22Rv1 (cell line): ENCODE results near the gene MED27.

Experiments used
- H3K27ac ChIP-seq: fragments of 450-650 bp; 2 replicates; pipeline ENCODE4 v1.5.1; 2017
- CTCF ChIP-seq: fragments of 450-650 bp; IDR thresholded peaks from 2 replicates; pipeline ENCODE4 v1.5.1; 2017; ENCODE audit warnings: mild to moderate bottlenecking
- ZFX ChIP-seq: fragments of 450-650 bp; IDR thresholded peaks from 2 replicates; pipeline ENCODE4 v1.6.1; 2017; ENCODE audit warnings: antibody characterized with exemption, borderline replicate concordance

Gene MED27

GRCh38 chr9:131831380-131832165 lies 248.1 kb downstream of the MED27 start:
- TF ChIP-seq CTCF (no peak), ZFX (no peak)
- no peak overlapping the region for H3K27ac ChIP-seq

GRCh38 chr9:131827821-131828369 lies 251.8 kb downstream of the MED27 start:
- TF ChIP-seq CTCF (no peak), ZFX (no peak)
- no peak overlapping the region for H3K27ac ChIP-seq

GRCh38 chr9:131826966-131827525 lies 252.6 kb downstream of the MED27 start:
- H3K27ac ChIP-seq = no peak overlapping the region
- TF ChIP-seq ZFX (no peak), CTCF (no peak)

- H3K27ac ChIP-seq = no peak overlapping the region
- TF ChIP-seq ZFX = no peak
- TF ChIP-seq CTCF = no peak
Observed at GRCh38 chr9:131826053-131826452, 253.6 kb downstream of the MED27 start.

DNA sequence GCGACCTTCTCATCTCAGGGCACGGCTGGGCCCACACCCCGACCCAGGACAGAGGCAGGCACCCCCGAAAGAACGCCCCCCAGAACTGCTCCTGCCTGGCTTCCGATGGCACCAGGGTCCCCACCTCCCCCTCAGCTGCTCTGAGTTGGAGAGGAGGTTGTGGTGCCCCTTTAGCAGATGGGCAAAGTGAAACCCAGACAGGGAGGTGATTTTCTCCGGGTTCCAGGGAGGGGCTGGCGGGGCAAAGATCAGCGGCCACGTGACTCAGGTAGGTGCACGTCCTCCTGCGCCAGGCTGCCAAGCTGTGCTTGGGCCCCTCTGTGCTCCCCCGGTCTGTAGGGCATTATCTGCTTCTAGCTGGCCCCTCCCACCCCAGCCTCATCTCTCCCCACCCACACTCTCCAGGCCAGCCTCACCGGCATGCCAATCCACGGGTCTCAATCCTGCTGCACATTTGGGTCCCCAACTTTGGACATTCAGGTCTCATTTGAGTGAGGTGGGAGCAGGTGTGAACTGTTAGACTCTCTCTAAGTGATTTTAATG lies 254.6 kb downstream of the MED27 start:
- H3K27ac ChIP-seq = no peak overlapping the region
- TF ChIP-seq CTCF (no peak), ZFX (no peak)

- TF ChIP-seq ZFX (no peak), CTCF (no peak)
- no peak overlapping the region for H3K27ac ChIP-seq
Observed at GRCh38 chr9:131824155-131824594, 255.5 kb downstream of the MED27 start.

GRCh38 chr9:131823701-131824146 lies 255.9 kb downstream of the MED27 start:
- no peak overlapping the region for H3K27ac ChIP-seq
- no peak for TF ChIP-seq ZFX
- no peak for TF ChIP-seq CTCF
